GM21576 (cell line): ENCODE measurements around the gene UBE2L5.

Experiments
- ATAC-seq: cut with Tn5 transposase; IDR thresholded peaks from one replicate; pipeline ENCODE4 v1.9.1; 2021; ENCODE audit warnings: mild to moderate bottlenecking, moderate library complexity; ENCODE audit not compliant: unreplicated experiment

The UBE2L5 gene

GRCh38 chr13:30422054-30422839, at the start of gene UBE2L5:
Gene UBE2L5 (plus strand): TSS chr13:30422493. CDS start chr13:30427991, 5,498 bp downstream.
- ATAC-seq, result peak; percentile 50

GRCh38 chr13:30373727-30374126, 48.6 kb upstream of the UBE2L5 start:
- ATAC-seq, result no peak

- ATAC-seq, result no peak
These were observed 46.9 kb upstream of the UBE2L5 start for GRCh38 chr13:30375265-30375835.

- peak; percentile 55 for ATAC-seq
These were observed 45.6 kb upstream of the UBE2L5 start for GRCh38 chr13:30376426-30377311.

GRCh38 chr13:30377312-30377685, 45.0 kb upstream of the UBE2L5 start:
- ATAC-seq, result no peak

GRCh38 chr13:30378191-30378590, 44.1 kb upstream of the UBE2L5 start:
- no peak for ATAC-seq

- ATAC-seq, result no peak
These were observed 41.2 kb upstream of the UBE2L5 start for GRCh38 chr13:30381049-30381448.

GRCh38 chr13:30382836-30383525, 39.3 kb upstream of the UBE2L5 start:
- no peak for ATAC-seq

GRCh38 chr13:30388406-30389283, 33.6 kb upstream of the UBE2L5 start:
- no peak for ATAC-seq

GRCh38 chr13:30391956-30392680, 30.2 kb upstream of the UBE2L5 start:
- no peak for ATAC-seq

GRCh38 chr13:30392681-30393045, 29.6 kb upstream of the UBE2L5 start:
- ATAC-seq, result no peak

- ATAC-seq, result peak; percentile 70
These were observed 27.5 kb upstream of the UBE2L5 start for GRCh38 chr13:30394751-30395191.

GRCh38 chr13:30395192-30396158, 26.8 kb upstream of the UBE2L5 start:
- ATAC-seq, result peak; percentile 47

GRCh38 chr13:30396434-30397075, 25.7 kb upstream of the UBE2L5 start:
- no peak for ATAC-seq

- ATAC-seq, result no peak
These were observed 23.7 kb upstream of the UBE2L5 start for GRCh38 chr13:30398601-30399072.

GRCh38 chr13:30400376-30400775, 21.9 kb upstream of the UBE2L5 start:
- no peak for ATAC-seq

GRCh38 chr13:30401347-30401746, 20.9 kb upstream of the UBE2L5 start:
- ATAC-seq, result no peak

- ATAC-seq, result no peak
These were observed 18.8 kb upstream of the UBE2L5 start for GRCh38 chr13:30403456-30403855.
